HepG2 (cell line): ENCODE measurements around the gene MAPK9.

ENCODE experiments used
- PRMT3 ChIP-seq: sonication (generic); formaldehyde crosslinking; IDR thresholded peaks from 2 replicates; pipeline ENCODE4 v1.8.1; 2022; ENCODE audit warnings: low read depth, mild to moderate bottlenecking, moderate library complexity, missing genetic modification reagents, borderline replicate concordance
- SIN3A ChIP-seq: IDR thresholded peaks from 2 replicates; pipeline ENCODE4 v1.6.1; 2011; ENCODE audit warnings: low read depth, mild to moderate bottlenecking, control low read depth, low read length, borderline replicate concordance
- TF ChIP-seq, protein P1 (sequence below): sonication (generic); formaldehyde crosslinking; IDR thresholded peaks from 2 replicates; pipeline ENCODE4 v1.5.0; 2020; ENCODE audit warnings: mild to moderate bottlenecking, missing genetic modification reagents, moderate library complexity

DNA sequence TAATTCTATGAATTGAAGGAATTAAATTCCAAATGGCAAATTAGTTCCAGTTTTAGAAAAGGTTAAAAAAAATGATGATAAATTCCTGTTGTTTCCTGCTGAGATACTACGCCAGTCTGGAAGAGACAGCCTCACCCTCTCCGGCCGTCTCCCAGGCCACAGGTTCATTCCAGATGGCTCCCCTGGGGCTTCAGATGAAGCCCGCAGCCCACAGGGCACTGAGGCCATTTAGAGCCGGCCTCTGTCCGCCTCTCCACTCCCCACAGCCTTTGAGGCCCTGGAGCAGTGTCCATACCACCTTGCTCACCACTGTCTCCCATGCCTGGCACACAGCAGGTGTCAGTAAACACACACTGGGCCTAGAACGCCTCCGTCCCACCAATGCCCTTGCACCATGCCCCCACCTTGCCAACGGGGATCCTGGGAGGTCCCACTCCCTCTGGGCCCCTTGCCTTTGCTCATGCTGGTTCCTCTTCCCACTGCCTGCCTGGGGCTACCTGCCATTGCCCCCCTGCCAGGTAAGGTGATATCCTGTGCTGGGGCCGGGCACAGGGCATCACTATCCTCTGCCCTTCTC, 35.2 kb upstream of the MAPK9 start:
- TF ChIP-seq, protein P1, sequence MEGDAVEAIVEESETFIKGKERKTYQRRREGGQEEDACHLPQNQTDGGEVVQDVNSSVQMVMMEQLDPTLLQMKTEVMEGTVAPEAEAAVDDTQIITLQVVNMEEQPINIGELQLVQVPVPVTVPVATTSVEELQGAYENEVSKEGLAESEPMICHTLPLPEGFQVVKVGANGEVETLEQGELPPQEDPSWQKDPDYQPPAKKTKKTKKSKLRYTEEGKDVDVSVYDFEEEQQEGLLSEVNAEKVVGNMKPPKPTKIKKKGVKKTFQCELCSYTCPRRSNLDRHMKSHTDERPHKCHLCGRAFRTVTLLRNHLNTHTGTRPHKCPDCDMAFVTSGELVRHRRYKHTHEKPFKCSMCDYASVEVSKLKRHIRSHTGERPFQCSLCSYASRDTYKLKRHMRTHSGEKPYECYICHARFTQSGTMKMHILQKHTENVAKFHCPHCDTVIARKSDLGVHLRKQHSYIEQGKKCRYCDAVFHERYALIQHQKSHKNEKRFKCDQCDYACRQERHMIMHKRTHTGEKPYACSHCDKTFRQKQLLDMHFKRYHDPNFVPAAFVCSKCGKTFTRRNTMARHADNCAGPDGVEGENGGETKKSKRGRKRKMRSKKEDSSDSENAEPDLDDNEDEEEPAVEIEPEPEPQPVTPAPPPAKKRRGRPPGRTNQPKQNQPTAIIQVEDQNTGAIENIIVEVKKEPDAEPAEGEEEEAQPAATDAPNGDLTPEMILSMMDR (CRISPR knock-in tag) = no peak
- TF ChIP-seq SIN3A (no peak), PRMT3 (no peak)
